Progenitor cell of endocrine pancreas (in vitro differentiated cells): ENCODE data around the gene ACTN4. TPM values are rescaled to one million over a fixed set of nuclear protein-coding genes. Genes with fewer than 3 reads are reported as not detected.
A peak's percentile ranks its signal among the peaks of the same experiment; 100 is the strongest.
"Not testable (repeated sequence)": the region's sequence is repeated elsewhere in the genome, so short reads cannot be mapped to it uniquely, and the experiment has no call there.

ENCODE experiments used
- DNase-seq: peaks from one replicate; pipeline ENCODE4 v3.0.0; 2021; ENCODE audit warnings: low spot score; ENCODE audit not compliant: unreplicated experiment
- H3K27ac Mint-ChIP-seq: 2 replicates; pipeline ENCODE4 v1.8.0; 2021; ENCODE audit warnings: mild to moderate bottlenecking, moderate library complexity, mixed read lengths
- H3K27me3 Mint-ChIP-seq: 2 replicates; pipeline ENCODE4 v1.8.0; 2021; ENCODE audit warnings: mixed read lengths
- H3K36me3 Mint-ChIP-seq: 2 replicates; pipeline ENCODE4 v1.8.0; 2022; ENCODE audit warnings: mixed read lengths; ENCODE audit not compliant: insufficient read depth
- H3K4me1 Mint-ChIP-seq: 2 replicates; pipeline ENCODE4 v1.8.0; 2021; ENCODE audit warnings: low read depth, mixed read lengths
- H3K4me3 Mint-ChIP-seq: 2 replicates; pipeline ENCODE4 v1.8.0; 2021; ENCODE audit warnings: low read depth, mild to moderate bottlenecking, moderate library complexity, mixed read lengths
- H3K9me3 Mint-ChIP-seq: 2 replicates; pipeline ENCODE4 v1.8.0; 2021; ENCODE audit warnings: low read depth, mixed read lengths
- CTCF ChIP-seq: fragments of 200-600 bp; sonication (generic); IDR thresholded peaks from one replicate; pipeline ENCODE4 v1.5.0; 2021; ENCODE audit warnings: antibody characterized with exemption, mild to moderate bottlenecking; ENCODE audit not compliant: unreplicated experiment
- long read RNA-seq: library from polyadenylated mRNA; unstranded; transcript quantifications from one replicate; pipeline ENCODE4 v2.0.0, GENCODE V29; 2020
- total RNA-seq: library from RNA; stranded (reverse); gene quantifications from 2 replicates; pipeline ENCODE4 v1.2.1, GENCODE V29; 2021

ACTN4 gene
- 639 and 657 TPM in 2 replicates for total RNA-seq
- long read RNA-seq, partial matches to known transcripts = 3 of 11 reads
- long read RNA-seq, other reads (novel, unspliced or antisense) = 8 of 11 reads

- H3K4me3 Mint-ChIP-seq = peak within 1 kb of the TSS; percentile 99
- H3K9me3 Mint-ChIP-seq = no peaks in the 10 kb centered on the region
- no peaks in the 10 kb centered on the region for H3K27me3 Mint-ChIP-seq
- H3K36me3 Mint-ChIP-seq = no peaks in the 10 kb centered on the region
- peaks cover 38% of the 10 kb centered on the region for H3K4me1 Mint-ChIP-seq
- TF ChIP-seq CTCF = no peak
- peak within 1 kb of the TSS; percentile 96 for H3K27ac Mint-ChIP-seq
- peak; percentile 100 for DNase-seq
These were observed at the start of gene ACTN4 for GRCh38 chr19:38647368-38647965. Gene ACTN4, plus strand, starts transcription at chr19:38647649. Its CDS starts 97 bp downstream, at chr19:38647746.

DNA sequence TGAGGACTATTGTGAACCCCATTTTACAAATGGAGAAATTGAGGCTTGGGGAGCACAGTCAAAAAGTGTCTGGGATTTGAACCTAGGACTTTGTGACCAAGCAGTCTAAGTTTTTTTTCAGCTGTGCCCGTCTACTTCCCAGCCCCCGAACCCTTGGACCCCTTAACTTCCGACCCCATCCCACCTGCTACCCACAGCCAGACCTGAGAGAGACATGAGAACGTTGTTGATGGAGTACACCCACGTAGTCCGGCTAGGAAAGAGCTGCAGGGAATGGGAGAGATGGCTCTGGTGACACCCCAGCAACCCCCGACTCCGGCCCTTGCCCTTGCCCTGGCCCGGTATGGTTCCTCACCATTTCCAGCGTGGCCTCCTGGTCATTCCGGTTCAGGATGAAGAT is 47.7 kb upstream of the ACTN4 start:
- Mint-ChIP-seq H3K27me3 (peaks cover 9% of the 10 kb centered on the region), H3K4me3 (no peak overlapping the region), H3K36me3 (no peaks in the 10 kb centered on the region), H3K4me1 (no peaks in the 10 kb centered on the region), H3K27ac (no peak overlapping the region), H3K9me3 (no peaks in the 10 kb centered on the region)
- TF ChIP-seq CTCF = no peak
- no peak for DNase-seq

DNA sequence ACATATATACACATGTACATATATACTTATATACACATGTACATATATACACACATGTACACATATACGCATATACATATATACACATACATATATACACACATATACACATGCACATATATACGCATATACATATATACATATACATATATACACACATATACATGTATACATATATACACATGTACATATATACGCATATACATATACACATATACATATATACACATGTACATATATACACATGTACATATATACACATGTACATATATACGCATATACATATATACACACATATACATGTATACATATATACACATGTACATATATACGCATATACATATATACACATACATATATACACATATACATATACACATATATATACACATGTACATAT is 44.6 kb upstream of the ACTN4 start:
- H3K27ac Mint-ChIP-seq, H3K4me1 Mint-ChIP-seq, H3K9me3 Mint-ChIP-seq, DNase-seq, H3K27me3 Mint-ChIP-seq, H3K36me3 Mint-ChIP-seq, H3K4me3 Mint-ChIP-seq: not testable (repeated sequence)

GRCh38 chr19:38606131-38606530 is 41.3 kb upstream of the ACTN4 start:
- no peak overlapping the region for H3K27ac Mint-ChIP-seq
- H3K36me3 Mint-ChIP-seq = no peaks in the 10 kb centered on the region
- H3K9me3 Mint-ChIP-seq = no peaks in the 10 kb centered on the region
- no peak overlapping the region for H3K4me3 Mint-ChIP-seq
- TF ChIP-seq CTCF = no peak
- H3K4me1 Mint-ChIP-seq = no peaks in the 10 kb centered on the region
- H3K27me3 Mint-ChIP-seq = no peaks in the 10 kb centered on the region
- DNase-seq = no peak

GRCh38 chr19:38614289-38614688 is 33.2 kb upstream of the ACTN4 start:
- no peak for DNase-seq
- H3K27me3 Mint-ChIP-seq = no peaks in the 10 kb centered on the region
- H3K4me3 Mint-ChIP-seq = no peak overlapping the region

More at GRCh38 chr19:38614289-38614688, 33.2 kb upstream of the ACTN4 start:
- Mint-ChIP-seq H3K27ac (no peak overlapping the region), H3K9me3 (no peaks in the 10 kb centered on the region), H3K36me3 (no peaks in the 10 kb centered on the region), H3K4me1 (peaks cover 8% of the 10 kb centered on the region)
- TF ChIP-seq CTCF = no peak
